GM19467 (cell line): ENCODE data around the gene FNDC10.

ENCODE experiments used
- ATAC-seq: cut with Tn5 transposase; IDR thresholded peaks from one replicate; pipeline ENCODE4 v1.9.1; 2021; ENCODE audit warnings: mild to moderate bottlenecking, moderate library complexity; ENCODE audit not compliant: unreplicated experiment

The FNDC10 gene

GRCh38 chr1:1616045-1616790, 16.3 kb upstream of the FNDC10 start:
- ATAC-seq, result peak; percentile 1

GRCh38 chr1:1615256-1616044, 15.5 kb upstream of the FNDC10 start, which contains the start of gene MIB2:
Gene MIB2, plus strand, starts transcription at chr1:1615500. Its CDS starts 7,953 bp downstream, at chr1:1623453.
- peak; percentile 84 for ATAC-seq

- no peak for ATAC-seq
Measured at GRCh38 chr1:1614954-1615255, 15.0 kb upstream of the FNDC10 start.

- no peak for ATAC-seq
Measured at GRCh38 chr1:1614204-1614953, 14.4 kb upstream of the FNDC10 start.

- ATAC-seq, result no peak
Measured at GRCh38 chr1:1613509-1614082, 13.7 kb upstream of the FNDC10 start.

- ATAC-seq, result no peak
Measured at GRCh38 chr1:1612104-1612400, 12.1 kb upstream of the FNDC10 start.

GRCh38 chr1:1610796-1611195, 10.9 kb upstream of the FNDC10 start:
- no peak for ATAC-seq

- ATAC-seq, result no peak
Measured at GRCh38 chr1:1609822-1610485, 10.0 kb upstream of the FNDC10 start.

GRCh38 chr1:1606232-1606631, 6.3 kb upstream of the FNDC10 start:
- no peak for ATAC-seq

- no peak for ATAC-seq
Measured at GRCh38 chr1:1605724-1606123, 5.8 kb upstream of the FNDC10 start.

GRCh38 chr1:1605034-1605591, 5.2 kb upstream of the FNDC10 start:
- ATAC-seq, result no peak

- no peak for ATAC-seq
Measured at GRCh38 chr1:1604374-1605033, 4.6 kb upstream of the FNDC10 start.

GRCh38 chr1:1603671-1604373, 3.9 kb upstream of the FNDC10 start:
- ATAC-seq, result no peak

- no peak for ATAC-seq
Measured at GRCh38 chr1:1602968-1603506, 3.1 kb upstream of the FNDC10 start.

GRCh38 chr1:1602304-1602967, 2.5 kb upstream of the FNDC10 start:
- no peak for ATAC-seq

- ATAC-seq, result no peak
Measured at GRCh38 chr1:1601564-1602303, 1.8 kb upstream of the FNDC10 start.

- no peak for ATAC-seq
Measured at GRCh38 chr1:1600861-1601563, 1.1 kb upstream of the FNDC10 start.
